ENCODE measurements around the gene MYH9.
"Not testable (repeated sequence)": the region's sequence is repeated elsewhere in the genome, so short reads cannot be mapped to it uniquely, and the experiment has no call there.

MYH9 gene

DNA sequence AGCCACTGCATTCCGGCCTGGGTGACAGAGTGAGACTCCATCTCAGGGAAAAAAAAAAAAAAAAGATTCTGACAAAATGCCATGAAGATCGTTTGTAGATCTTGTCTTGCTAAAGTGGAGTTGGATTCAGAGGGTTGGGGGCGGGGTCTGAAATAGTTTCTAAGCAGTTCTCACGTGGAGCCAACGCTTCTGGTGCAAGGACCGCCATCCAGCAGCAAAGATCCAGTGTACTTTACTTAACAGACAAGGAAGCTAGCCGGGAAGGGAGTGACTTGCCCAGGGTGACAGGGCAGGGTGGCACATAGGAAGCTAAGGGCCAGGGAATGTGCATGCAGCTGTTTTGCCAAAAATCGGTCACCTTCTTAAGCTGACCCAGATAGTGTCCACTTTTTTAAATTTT lies 107.4 kb downstream of the MYH9 start:
- no peak overlapping the region for H2AFZ ChIP-seq
- TF ChIP-seq, protein P1, sequence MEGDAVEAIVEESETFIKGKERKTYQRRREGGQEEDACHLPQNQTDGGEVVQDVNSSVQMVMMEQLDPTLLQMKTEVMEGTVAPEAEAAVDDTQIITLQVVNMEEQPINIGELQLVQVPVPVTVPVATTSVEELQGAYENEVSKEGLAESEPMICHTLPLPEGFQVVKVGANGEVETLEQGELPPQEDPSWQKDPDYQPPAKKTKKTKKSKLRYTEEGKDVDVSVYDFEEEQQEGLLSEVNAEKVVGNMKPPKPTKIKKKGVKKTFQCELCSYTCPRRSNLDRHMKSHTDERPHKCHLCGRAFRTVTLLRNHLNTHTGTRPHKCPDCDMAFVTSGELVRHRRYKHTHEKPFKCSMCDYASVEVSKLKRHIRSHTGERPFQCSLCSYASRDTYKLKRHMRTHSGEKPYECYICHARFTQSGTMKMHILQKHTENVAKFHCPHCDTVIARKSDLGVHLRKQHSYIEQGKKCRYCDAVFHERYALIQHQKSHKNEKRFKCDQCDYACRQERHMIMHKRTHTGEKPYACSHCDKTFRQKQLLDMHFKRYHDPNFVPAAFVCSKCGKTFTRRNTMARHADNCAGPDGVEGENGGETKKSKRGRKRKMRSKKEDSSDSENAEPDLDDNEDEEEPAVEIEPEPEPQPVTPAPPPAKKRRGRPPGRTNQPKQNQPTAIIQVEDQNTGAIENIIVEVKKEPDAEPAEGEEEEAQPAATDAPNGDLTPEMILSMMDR (IDR thresholded peaks at IDR 0.05), result no peak
- no peaks in the 10 kb centered on the region for H3K36me3 ChIP-seq (ENCODE audit: control insufficient read depth, insufficient read depth, low read length)
- H3K27me3 ChIP-seq (ENCODE audit: control insufficient read depth, insufficient read depth, low read length), result no peaks in the 10 kb centered on the region
- no peak overlapping the region for H3K4me3 ChIP-seq (ENCODE audit: low read depth, low read length)
- no peaks in the 10 kb centered on the region for H3K79me2 ChIP-seq
- no peaks in the 10 kb centered on the region for H3K4me1 ChIP-seq
- no peak overlapping the region for H3K4me2 ChIP-seq (ENCODE audit: low read length)
- no peak overlapping the region for H3K9ac ChIP-seq
- H3K27ac ChIP-seq, result no peak overlapping the region
- no peaks in the 10 kb centered on the region for H3K9me3 ChIP-seq (ENCODE audit: control insufficient read depth, low read length)

DNA sequence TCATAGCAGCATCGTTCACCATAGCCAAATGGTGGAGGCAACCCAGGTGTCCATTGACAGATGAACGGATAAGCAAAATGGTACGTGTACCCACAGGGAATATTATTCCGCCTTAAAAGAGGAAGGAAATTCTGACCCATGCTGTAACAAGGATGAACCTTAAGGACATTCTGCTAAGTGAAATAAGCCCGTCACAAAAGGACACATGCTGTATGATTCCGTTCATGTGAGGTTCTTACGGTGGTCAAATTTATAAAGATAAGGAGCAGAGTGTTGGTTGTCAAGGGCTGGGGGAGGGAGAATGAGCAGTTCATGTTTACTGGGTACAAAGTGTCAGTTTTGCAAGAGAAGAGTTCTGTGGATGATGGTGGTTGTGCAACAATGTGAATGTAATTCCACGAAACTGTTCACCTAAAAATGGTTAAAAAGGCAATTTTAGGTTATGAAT lies 108.5 kb downstream of the MYH9 start:
- TF ChIP-seq, protein P1 (IDR thresholded peaks at IDR 0.05), result no peak
- no peak overlapping the region for H2AFZ ChIP-seq
- no peak overlapping the region for H3K27ac ChIP-seq
- H3K4me2 ChIP-seq (ENCODE audit: low read length), result no peak overlapping the region
- H3K79me2 ChIP-seq, result no peaks in the 10 kb centered on the region
- no peaks in the 10 kb centered on the region for H3K36me3 ChIP-seq (ENCODE audit: control insufficient read depth, insufficient read depth, low read length)
- no peak overlapping the region for H3K9ac ChIP-seq
- no peaks in the 10 kb centered on the region for H3K4me1 ChIP-seq
- no peaks in the 10 kb centered on the region for H3K27me3 ChIP-seq (ENCODE audit: control insufficient read depth, insufficient read depth, low read length)
- no peak overlapping the region for H3K4me3 ChIP-seq (ENCODE audit: low read depth, low read length)
- no peaks in the 10 kb centered on the region for H3K9me3 ChIP-seq (ENCODE audit: control insufficient read depth, low read length)

DNA sequence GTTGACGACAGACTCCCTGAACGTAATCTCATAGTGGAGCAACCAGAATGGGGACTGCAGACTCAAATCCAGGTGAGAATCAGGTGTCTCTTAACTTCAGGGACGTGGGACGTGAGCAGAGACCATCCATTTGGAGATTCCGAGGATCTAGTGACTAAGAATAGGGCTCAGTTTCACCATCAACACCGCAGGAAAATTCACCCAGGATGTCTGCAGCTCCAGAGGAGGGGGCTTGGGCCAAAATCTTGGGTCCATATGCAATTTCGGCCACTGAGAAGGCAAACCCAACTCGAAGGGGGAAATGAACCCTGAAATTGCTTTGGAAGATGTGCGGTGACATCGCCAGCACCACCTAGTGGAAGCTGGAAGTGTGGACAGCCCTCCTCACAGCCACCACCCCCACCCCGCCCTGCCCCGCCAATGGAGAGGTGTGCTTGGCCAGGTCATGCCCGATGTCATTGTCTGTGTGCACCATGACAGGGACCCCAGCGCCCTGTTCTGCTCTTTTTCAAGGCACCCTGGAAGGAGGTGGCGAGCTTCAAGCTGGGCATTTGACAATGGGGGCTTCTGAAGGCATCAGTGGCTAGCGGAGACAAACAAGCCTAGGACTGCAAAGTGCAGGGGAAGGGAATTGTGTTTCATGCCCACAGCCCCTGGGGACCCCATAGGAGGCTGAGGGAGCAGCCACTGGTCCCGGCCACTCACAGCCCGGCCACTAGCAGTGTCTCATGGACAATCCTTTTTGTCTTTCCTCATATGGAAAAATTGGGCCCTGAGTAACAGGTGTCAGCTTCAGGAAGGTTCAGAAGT lies 110.1 kb downstream of the MYH9 start:
- no peaks in the 10 kb centered on the region for H3K9me3 ChIP-seq (ENCODE audit: control insufficient read depth, low read length)
- H3K9ac ChIP-seq, result no peak overlapping the region
- H3K4me3 ChIP-seq (ENCODE audit: low read depth, low read length), result no peak overlapping the region
- TF ChIP-seq, protein P1 (IDR thresholded peaks at IDR 0.05), result peak; percentile 29
- H2AFZ ChIP-seq, result no peak overlapping the region
- H3K79me2 ChIP-seq, result no peaks in the 10 kb centered on the region
- H3K27ac ChIP-seq, result no peak overlapping the region
- H3K27me3 ChIP-seq (ENCODE audit: control insufficient read depth, insufficient read depth, low read length), result no peaks in the 10 kb centered on the region
- no peaks in the 10 kb centered on the region for H3K36me3 ChIP-seq (ENCODE audit: control insufficient read depth, insufficient read depth, low read length)
- peak overlapping the region; percentile 21 for H3K4me2 ChIP-seq (ENCODE audit: low read length)
- H3K4me1 ChIP-seq, result no peaks in the 10 kb centered on the region

DNA sequence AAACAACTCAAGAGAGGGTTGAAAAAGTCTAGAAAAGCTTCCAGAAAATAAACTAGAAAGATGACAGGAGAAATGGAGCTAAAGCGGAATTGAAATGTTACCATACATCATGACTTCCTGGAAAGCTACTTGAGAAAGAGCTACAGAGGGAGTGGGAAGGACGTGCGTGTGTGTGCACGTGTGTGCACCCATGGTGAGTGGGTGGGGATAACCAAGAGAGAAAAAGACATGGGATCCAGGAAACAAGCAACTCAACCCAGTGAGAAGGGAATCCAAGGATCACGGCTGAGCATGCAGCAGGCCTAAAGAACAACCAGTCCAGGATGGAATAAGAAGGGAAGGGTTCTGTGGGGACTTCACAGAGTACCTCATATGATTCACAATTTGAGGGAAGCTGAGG lies 113.2 kb downstream of the MYH9 start:
- no peaks in the 10 kb centered on the region for H3K4me1 ChIP-seq
- no peak overlapping the region for H3K27ac ChIP-seq
- no peak overlapping the region for H3K4me3 ChIP-seq (ENCODE audit: low read depth, low read length)
- H3K9ac ChIP-seq, result no peak overlapping the region
- no peak overlapping the region for H2AFZ ChIP-seq
- H3K9me3 ChIP-seq (ENCODE audit: control insufficient read depth, low read length), result no peaks in the 10 kb centered on the region
- H3K4me2 ChIP-seq (ENCODE audit: low read length), result no peak overlapping the region
- H3K36me3 ChIP-seq (ENCODE audit: control insufficient read depth, insufficient read depth, low read length), result no peaks in the 10 kb centered on the region
- TF ChIP-seq, protein P1 (IDR thresholded peaks at IDR 0.05), result no peak
- no peaks in the 10 kb centered on the region for H3K27me3 ChIP-seq (ENCODE audit: control insufficient read depth, insufficient read depth, low read length)
- H3K79me2 ChIP-seq, result no peaks in the 10 kb centered on the region

DNA sequence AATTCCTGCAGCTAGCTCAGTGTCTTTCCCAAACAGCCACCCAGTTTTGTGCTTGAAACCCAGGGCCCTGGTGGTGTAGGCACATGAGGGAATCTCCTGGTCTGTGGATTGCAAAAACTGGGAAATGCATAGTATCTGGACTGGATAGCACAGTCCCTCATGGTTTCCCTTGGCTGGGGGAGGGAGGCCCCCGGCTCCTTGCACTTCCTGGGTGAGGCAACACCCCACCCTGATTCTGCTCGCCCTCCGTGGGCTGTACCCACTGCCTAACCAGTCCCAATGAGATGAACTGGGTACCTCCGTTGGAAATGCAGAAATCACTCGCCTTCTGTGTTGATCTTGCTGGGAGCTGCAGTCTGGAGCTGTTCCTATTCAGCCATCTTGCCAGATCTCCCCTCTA lies 115.8 kb downstream of the MYH9 start:
- H3K27me3 ChIP-seq (ENCODE audit: control insufficient read depth, insufficient read depth, low read length); H2AFZ ChIP-seq; H3K36me3 ChIP-seq (ENCODE audit: control insufficient read depth, insufficient read depth, low read length); H3K4me2 ChIP-seq (ENCODE audit: low read length); H3K4me3 ChIP-seq (ENCODE audit: low read depth, low read length); H3K9me3 ChIP-seq (ENCODE audit: control insufficient read depth, low read length); H3K9ac ChIP-seq; H3K27ac ChIP-seq; H3K79me2 ChIP-seq; H3K4me1 ChIP-seq: not testable (repeated sequence)

DNA sequence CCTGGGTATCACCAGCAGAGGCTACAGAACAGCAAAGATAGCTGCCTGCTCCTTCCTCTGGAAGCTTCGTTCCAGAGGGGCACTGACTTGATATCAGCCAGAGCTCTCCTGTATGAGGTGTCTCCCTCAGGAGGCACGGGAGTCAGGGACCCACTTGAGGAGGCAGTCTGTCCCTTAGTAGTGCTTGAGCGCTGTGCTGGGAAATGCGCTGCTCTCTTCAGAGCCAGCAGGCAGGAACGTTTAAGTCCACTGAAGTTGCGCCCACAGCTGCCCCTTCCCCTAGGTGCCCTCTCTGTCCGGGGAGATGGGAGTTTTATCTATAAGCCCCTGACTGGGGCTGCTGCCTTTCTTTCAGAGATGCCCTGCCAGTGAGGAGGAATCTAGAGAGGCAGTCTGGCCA lies 116.5 kb downstream of the MYH9 start:
- not testable (repeated sequence) for H3K9me3 ChIP-seq (ENCODE audit: control insufficient read depth, low read length); H3K4me1 ChIP-seq; H3K4me2 ChIP-seq (ENCODE audit: low read length); H3K9ac ChIP-seq; H3K36me3 ChIP-seq (ENCODE audit: control insufficient read depth, insufficient read depth, low read length); H3K79me2 ChIP-seq; H3K4me3 ChIP-seq (ENCODE audit: low read depth, low read length); H3K27me3 ChIP-seq (ENCODE audit: control insufficient read depth, insufficient read depth, low read length); H3K27ac ChIP-seq; H2AFZ ChIP-seq

Data from parathyroid adenoma (tissue), 2 donors.